ENCODE results near the gene RHBDD3.

Gene RHBDD3

GRCh38 chr22:29308791-29309262 lies 41.0 kb upstream of the RHBDD3 start:
- H3K9me3 Mint-ChIP-seq, result no peaks in the 10 kb centered on the region
- H3K4me3 Mint-ChIP-seq, result no peak overlapping the region
- peaks cover 55% of the 10 kb centered on the region for H3K27me3 Mint-ChIP-seq
- DNase-seq, result no peak
- peaks cover 33% of the 10 kb centered on the region for H3K4me1 Mint-ChIP-seq (ENCODE audit: low read depth)
- H3K27ac Mint-ChIP-seq, result no peak overlapping the region
- H3K36me3 Mint-ChIP-seq (ENCODE audit: low read depth), result no peaks in the 10 kb centered on the region

GRCh38 chr22:29308148-29308790 lies 40.5 kb upstream of the RHBDD3 start:
- DNase-seq, result no peak
- no peak overlapping the region for H3K4me3 Mint-ChIP-seq
- H3K27ac Mint-ChIP-seq, result no peak overlapping the region
- H3K27me3 Mint-ChIP-seq, result peaks cover 50% of the 10 kb centered on the region
- H3K9me3 Mint-ChIP-seq, result no peaks in the 10 kb centered on the region
- no peaks in the 10 kb centered on the region for H3K36me3 Mint-ChIP-seq (ENCODE audit: low read depth)
- peaks cover 27% of the 10 kb centered on the region for H3K4me1 Mint-ChIP-seq (ENCODE audit: low read depth)

GRCh38 chr22:29307596-29308147 lies 39.9 kb upstream of the RHBDD3 start:
- no peaks in the 10 kb centered on the region for H3K36me3 Mint-ChIP-seq (ENCODE audit: low read depth)
- DNase-seq, result no peak
- no peak overlapping the region for H3K27ac Mint-ChIP-seq
- H3K4me3 Mint-ChIP-seq, result peak overlapping the region; percentile 67
- peaks cover 24% of the 10 kb centered on the region for H3K4me1 Mint-ChIP-seq (ENCODE audit: low read depth)
- peaks cover 44% of the 10 kb centered on the region for H3K27me3 Mint-ChIP-seq
- no peaks in the 10 kb centered on the region for H3K9me3 Mint-ChIP-seq

- DNase-seq, result no peak
- Mint-ChIP-seq H3K9me3 (no peaks in the 10 kb centered on the region), H3K4me1 (ENCODE audit: low read depth) (peaks cover 24% of the 10 kb centered on the region), H3K27me3 (peaks cover 37% of the 10 kb centered on the region), H3K27ac (no peak overlapping the region), H3K36me3 (ENCODE audit: low read depth) (no peaks in the 10 kb centered on the region), H3K4me3 (peak overlapping the region; percentile 69)
Observed at GRCh38 chr22:29306835-29307595, 39.2 kb upstream of the RHBDD3 start.

- Mint-ChIP-seq H3K36me3 (ENCODE audit: low read depth) (peaks cover 4% of the 10 kb centered on the region), H3K27ac (no peak within 1 kb of the TSS), H3K4me1 (ENCODE audit: low read depth) (peaks cover 24% of the 10 kb centered on the region), H3K9me3 (no peaks in the 10 kb centered on the region), H3K27me3 (peaks cover 36% of the 10 kb centered on the region), H3K4me3 (peak within 1 kb of the TSS; percentile 69)
- no peak for DNase-seq
Observed at GRCh38 chr22:29306175-29306834, 38.5 kb upstream of the RHBDD3 start, which contains the start of gene GAS2L1. GAS2L1 (plus strand) TSS chr22:29306650; CDS start chr22:29308106, 1,456 bp downstream.

GRCh38 chr22:29305836-29306174 lies 38.0 kb upstream of the RHBDD3 start:
- Mint-ChIP-seq H3K4me1 (ENCODE audit: low read depth) (peaks cover 20% of the 10 kb centered on the region), H3K27ac (no peak overlapping the region), H3K9me3 (no peaks in the 10 kb centered on the region), H3K36me3 (ENCODE audit: low read depth) (peaks cover 9% of the 10 kb centered on the region), H3K4me3 (peak overlapping the region; percentile 69), H3K27me3 (peaks cover 32% of the 10 kb centered on the region)
- no peak for DNase-seq

- H3K36me3 Mint-ChIP-seq (ENCODE audit: low read depth), result peaks cover 38% of the 10 kb centered on the region
- peaks cover 32% of the 10 kb centered on the region for H3K27me3 Mint-ChIP-seq
- no peak for DNase-seq
- H3K9me3 Mint-ChIP-seq, result no peaks in the 10 kb centered on the region
- no peak overlapping the region for H3K4me3 Mint-ChIP-seq
- peaks cover 11% of the 10 kb centered on the region for H3K4me1 Mint-ChIP-seq (ENCODE audit: low read depth)
- peak overlapping the region; percentile 33 for H3K27ac Mint-ChIP-seq
Observed at GRCh38 chr22:29302681-29303465, 35.1 kb upstream of the RHBDD3 start.

GRCh38 chr22:29302402-29302680 lies 34.6 kb upstream of the RHBDD3 start:
- DNase-seq, result no peak
- no peak overlapping the region for H3K4me3 Mint-ChIP-seq
- no peak overlapping the region for H3K27ac Mint-ChIP-seq
- H3K36me3 Mint-ChIP-seq (ENCODE audit: low read depth), result peaks cover 43% of the 10 kb centered on the region
- H3K4me1 Mint-ChIP-seq (ENCODE audit: low read depth), result peaks cover 8% of the 10 kb centered on the region
- H3K27me3 Mint-ChIP-seq, result peaks cover 26% of the 10 kb centered on the region
- H3K9me3 Mint-ChIP-seq, result no peaks in the 10 kb centered on the region

- DNase-seq, result peak; percentile 37
- H3K27ac Mint-ChIP-seq, result peak overlapping the region; percentile 50
- peaks cover 26% of the 10 kb centered on the region for H3K27me3 Mint-ChIP-seq
- H3K9me3 Mint-ChIP-seq, result no peaks in the 10 kb centered on the region
- peaks cover 7% of the 10 kb centered on the region for H3K4me1 Mint-ChIP-seq (ENCODE audit: low read depth)
- peaks cover 48% of the 10 kb centered on the region for H3K36me3 Mint-ChIP-seq (ENCODE audit: low read depth)
- no peak overlapping the region for H3K4me3 Mint-ChIP-seq
Observed at GRCh38 chr22:29301716-29302401, 34.1 kb upstream of the RHBDD3 start.

- Mint-ChIP-seq H3K36me3 (ENCODE audit: low read depth) (peaks cover 57% of the 10 kb centered on the region), H3K4me1 (ENCODE audit: low read depth) (peaks cover 2% of the 10 kb centered on the region), H3K4me3 (no peak overlapping the region), H3K27ac (peak overlapping the region; percentile 50), H3K9me3 (no peaks in the 10 kb centered on the region), H3K27me3 (peaks cover 20% of the 10 kb centered on the region)
- DNase-seq, result peak; percentile 49
Observed at GRCh38 chr22:29300807-29301601, 33.2 kb upstream of the RHBDD3 start.

- H3K4me1 Mint-ChIP-seq (ENCODE audit: low read depth), result no peaks in the 10 kb centered on the region
- peaks cover 62% of the 10 kb centered on the region for H3K36me3 Mint-ChIP-seq (ENCODE audit: low read depth)
- no peaks in the 10 kb centered on the region for H3K9me3 Mint-ChIP-seq
- H3K27me3 Mint-ChIP-seq, result peaks cover 16% of the 10 kb centered on the region
- no peak overlapping the region for H3K27ac Mint-ChIP-seq
- DNase-seq, result no peak
- H3K4me3 Mint-ChIP-seq, result no peak overlapping the region
Observed at GRCh38 chr22:29300467-29300806, 32.7 kb upstream of the RHBDD3 start.

GRCh38 chr22:29299136-29299900 lies 31.5 kb upstream of the RHBDD3 start:
- no peak for DNase-seq
- peaks cover 5% of the 10 kb centered on the region for H3K27me3 Mint-ChIP-seq
- no peak overlapping the region for H3K4me3 Mint-ChIP-seq
- H3K9me3 Mint-ChIP-seq, result no peaks in the 10 kb centered on the region
- H3K36me3 Mint-ChIP-seq (ENCODE audit: low read depth), result peaks cover 74% of the 10 kb centered on the region
- peak overlapping the region; percentile 9 for H3K27ac Mint-ChIP-seq
- no peaks in the 10 kb centered on the region for H3K4me1 Mint-ChIP-seq (ENCODE audit: low read depth)

GRCh38 chr22:29298641-29299040 lies 30.9 kb upstream of the RHBDD3 start:
- DNase-seq, result no peak
- H3K36me3 Mint-ChIP-seq (ENCODE audit: low read depth), result peaks cover 80% of the 10 kb centered on the region

More at GRCh38 chr22:29298641-29299040, 30.9 kb upstream of the RHBDD3 start:
- H3K4me1 Mint-ChIP-seq (ENCODE audit: low read depth), result no peaks in the 10 kb centered on the region
- H3K4me3 Mint-ChIP-seq, result no peak overlapping the region
- H3K27ac Mint-ChIP-seq, result peak overlapping the region; percentile 9
- H3K27me3 Mint-ChIP-seq, result no peaks in the 10 kb centered on the region
- no peaks in the 10 kb centered on the region for H3K9me3 Mint-ChIP-seq

Data from activated T-cell treated with anti-CD3 and anti-CD28 coated beads, Interleukin-2, amount 50 U/mL, for 24 hours (primary cell).